GM18499 (cell line): ENCODE measurements around the gene LZTS2.

Experiments
- ATAC-seq: cut with Tn5 transposase; IDR thresholded peaks from one replicate; pipeline ENCODE4 v1.9.1; 2021; ENCODE audit warnings: moderate number of reproducible peaks; ENCODE audit not compliant: insufficient read depth, unreplicated experiment

Gene LZTS2

DNA sequence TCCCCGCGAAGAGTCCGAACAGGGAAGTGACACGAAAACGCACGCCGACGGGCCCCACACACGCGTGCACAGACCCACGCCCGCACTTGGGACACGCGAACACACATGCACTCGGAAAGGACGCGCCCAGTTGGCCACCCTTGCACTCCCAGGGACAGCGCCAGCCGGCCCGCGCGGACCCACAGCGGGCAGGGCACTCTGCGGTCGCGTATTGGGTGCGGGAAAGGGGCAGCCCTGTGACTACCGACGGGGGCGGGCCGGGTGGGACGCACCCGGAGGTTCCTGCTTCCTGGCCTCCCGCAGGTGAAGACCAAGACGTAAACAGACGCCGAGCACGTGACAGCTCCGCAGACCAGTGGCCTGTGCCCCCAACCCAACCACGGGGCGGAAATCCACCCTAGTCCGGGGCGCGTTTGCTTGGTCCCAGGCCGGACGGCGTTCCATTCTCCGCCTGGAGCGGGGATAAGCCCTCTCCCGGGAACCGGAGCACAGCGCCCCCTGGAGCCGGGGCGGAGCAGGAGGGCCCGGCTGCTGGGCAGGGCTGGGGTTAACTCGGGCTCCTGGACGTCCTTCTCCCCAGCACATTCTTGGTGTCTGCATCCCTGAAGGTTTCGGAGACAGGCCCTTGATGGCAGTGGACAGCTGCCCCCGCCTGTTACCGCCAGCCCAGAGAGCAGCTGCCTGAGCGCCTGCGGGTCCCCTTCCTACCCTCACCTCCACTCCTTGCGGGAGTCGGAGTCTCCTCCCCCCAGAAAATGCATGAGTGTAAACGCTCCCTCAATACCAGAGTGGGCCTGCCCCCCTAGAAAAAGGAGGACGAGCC, 2.0 kb upstream of the LZTS2 start:
- no peak for ATAC-seq

DNA sequence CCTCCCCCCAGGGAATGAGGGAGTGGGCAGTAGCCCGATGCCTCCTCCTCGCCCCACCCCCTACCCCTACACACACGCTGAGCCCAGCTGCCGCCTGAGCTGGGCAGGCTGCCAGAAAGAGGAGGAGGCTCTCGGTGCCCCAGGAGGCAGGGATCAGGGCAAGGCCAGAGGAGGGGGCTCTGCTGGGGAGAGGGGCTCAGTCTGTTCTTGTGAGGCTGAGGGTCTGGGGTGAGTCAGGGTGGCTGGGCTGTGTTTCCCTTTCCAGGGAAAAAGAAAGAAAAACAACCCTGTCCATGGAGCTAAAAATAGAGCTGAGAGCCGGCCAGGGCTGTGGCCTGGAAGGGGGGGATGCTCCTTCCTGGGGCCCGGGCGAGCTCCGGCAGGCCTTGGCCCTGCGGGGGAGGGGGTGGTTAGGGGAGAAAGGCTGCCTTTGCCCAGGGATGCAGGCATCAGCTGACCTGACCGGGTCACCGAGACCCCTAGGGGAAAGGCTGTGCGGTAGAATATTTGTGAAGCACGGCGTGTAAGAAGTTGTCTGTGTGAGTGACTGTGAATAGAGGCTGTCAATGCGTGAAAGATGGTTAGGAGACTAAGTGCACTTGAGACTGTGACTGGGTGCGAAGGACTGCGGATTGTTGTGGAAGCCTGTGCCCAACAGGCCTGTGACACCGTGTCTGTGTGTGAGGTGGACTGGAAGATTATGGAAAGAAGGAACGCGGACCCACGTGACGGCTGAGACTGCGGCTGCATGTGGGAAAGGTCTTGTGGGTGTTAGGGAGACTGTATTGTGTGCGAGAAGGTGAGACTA, 1.2 kb upstream of the LZTS2 start:
- ATAC-seq = no peak

DNA sequence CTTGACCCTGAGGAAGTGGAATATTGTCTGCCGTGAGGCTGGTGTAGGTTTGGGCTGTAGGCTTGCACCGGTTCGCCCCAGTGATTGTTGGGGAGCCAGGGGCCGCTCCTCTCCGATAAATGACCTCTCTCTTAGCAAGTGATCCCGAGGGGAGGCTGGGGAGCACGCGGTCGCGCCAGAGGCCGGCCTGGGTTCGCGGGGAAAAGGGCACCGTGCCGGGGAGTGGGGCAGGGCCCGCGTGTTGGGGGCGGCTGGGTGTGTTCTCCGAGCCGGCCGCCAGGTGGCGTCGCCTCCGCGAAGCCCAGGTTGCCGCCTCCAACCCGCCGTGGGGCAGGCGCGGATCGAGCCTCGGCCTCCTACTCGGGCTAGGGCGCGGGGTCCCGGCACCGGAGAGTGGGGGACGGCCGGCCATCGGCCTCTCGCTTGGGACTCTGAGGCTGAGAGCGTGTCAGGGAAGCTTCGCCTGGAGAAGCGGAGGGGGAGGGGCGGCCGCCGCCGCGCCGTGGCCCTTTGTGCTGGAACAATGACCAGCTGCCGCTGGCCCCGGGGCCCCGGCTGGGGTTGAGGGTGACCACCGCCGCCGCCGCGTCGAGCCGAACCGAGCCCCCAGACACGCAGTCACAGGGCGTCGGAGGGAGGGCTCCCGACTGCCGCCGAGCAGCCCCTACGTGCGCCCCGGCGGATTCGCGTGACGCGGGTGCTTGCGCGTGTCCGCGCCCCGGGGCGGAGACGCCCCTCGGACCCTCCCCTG, 442 bp upstream of the LZTS2 start:
- ATAC-seq = no peak

DNA sequence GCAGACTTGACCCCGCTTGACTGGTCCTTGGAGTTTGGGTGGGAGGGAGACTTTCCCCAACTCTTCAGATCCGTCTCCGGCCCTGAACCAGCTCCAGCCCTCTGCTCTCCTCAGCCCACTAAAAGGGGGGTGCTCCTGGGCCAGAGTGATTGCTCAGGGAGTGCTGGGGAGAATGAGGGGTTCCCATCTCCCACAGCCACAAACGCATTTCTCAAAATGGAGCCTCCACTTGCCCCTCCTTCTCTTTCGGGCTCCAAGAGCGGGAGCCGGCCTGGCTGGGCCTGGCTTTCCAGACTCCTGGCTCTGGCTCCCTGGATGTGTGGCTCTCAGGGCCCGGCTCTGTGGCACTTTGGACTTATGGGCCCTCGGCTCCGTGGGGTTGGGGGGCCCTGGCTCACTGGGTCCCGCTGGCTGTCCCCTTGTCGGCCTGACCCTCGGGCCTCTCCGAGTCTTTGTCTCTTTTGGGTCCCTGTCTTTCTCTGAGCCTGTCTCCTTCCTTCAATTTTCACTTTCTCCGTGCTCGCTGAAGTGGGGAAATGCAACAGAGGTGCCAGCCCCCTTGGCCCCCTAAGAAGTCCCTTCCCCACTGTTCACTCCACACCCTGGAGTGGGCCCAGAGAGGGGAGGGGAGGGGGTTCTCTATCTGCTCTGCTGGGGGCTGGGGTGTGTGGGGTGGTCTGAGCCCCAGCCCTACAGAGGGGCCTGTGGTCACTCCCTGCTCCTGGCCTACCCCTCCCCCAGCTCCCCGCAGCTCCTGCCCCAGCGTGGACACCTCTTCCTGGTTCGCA, 713 bp downstream of the LZTS2 start:
- no peak for ATAC-seq

DNA sequence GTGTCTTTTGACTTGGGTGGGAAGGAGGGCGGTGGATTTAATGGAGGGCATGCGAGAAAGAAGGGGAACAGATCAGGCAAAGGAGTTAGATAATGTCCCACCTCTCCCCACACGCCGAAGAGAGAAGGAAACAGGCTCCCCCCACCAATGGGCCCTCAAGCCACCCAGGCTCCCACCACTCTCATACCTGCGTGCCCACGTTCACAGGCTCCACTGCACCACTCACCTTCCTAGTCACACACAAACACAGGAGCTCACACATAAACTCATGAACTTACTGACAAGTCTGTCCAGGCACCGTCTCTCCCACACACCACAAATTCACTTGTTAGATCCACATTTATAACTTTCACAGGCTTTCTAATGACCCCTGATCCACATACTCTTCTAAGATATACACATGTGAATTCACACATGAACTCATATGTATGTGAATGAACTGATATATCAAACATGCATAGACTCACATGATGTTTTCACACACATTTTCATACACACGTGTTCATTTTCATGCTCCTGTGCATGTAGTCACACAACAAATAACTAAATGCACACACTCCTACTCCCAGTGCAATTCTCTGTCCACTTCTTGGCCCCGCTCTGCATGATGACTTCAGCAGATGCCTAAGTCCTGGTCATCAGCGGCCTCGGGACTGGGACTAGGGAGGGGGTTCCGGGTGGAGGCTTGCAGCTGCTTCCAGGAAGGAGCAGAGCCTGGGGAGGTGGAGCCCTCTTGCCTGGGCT, 1.5 kb downstream of the LZTS2 start:
- no peak for ATAC-seq

DNA sequence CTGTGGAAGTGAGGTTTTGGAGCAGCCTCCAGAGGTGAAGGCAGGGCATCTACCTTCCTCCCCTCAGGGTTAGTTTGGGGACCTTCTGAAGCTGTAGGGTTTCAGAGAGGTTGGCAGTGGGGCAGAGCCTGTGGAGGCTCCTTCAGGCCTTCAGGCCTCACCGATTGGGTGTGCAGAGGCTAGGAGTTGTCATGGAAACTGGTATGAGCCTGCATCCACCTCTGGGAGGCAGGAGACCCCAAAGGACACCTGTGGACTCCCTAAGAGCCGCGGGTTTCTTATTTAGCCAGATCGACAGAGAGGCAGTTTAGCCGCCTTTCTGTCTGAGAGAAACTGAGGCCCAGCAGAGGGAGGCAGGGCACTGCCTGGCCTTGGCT, 2.0 kb downstream of the LZTS2 start:
- ATAC-seq = no peak

DNA sequence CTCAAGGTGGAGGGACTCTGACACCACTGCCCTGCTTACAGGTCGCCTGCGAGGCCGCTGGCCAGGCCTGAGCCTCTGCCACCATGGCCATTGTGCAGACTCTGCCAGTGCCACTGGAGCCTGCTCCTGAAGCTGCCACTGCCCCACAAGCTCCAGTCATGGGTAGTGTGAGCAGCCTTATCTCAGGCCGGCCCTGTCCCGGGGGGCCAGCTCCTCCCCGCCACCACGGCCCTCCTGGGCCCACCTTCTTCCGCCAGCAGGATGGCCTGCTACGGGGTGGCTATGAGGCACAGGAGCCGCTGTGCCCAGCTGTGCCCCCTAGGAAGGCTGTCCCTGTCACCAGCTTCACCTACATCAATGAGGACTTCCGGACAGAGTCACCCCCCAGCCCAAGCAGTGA, 2.8 kb downstream of the LZTS2 start:
- no peak for ATAC-seq

DNA sequence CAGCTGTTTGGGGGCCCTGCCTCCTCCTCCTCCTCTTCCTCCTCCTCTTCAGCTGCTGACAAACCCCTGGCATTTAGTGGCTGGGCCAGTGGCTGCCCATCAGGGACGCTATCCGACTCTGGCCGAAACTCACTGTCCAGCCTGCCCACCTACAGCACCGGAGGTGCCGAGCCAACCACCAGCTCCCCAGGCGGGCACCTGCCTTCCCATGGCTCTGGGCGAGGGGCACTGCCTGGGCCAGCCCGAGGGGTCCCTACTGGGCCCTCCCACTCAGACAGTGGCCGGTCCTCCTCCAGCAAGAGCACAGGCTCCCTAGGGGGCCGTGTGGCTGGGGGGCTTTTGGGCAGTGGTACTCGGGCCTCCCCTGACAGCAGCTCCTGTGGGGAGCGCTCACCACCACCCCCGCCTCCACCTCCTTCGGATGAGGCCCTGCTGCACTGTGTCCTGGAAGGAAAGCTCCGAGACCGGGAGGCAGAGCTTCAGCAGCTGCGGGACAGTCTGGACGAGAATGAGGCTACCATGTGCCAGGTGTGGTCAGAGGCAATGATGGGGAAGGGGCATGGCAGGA, 4.1 kb downstream of the LZTS2 start:
- ATAC-seq = no peak

DNA sequence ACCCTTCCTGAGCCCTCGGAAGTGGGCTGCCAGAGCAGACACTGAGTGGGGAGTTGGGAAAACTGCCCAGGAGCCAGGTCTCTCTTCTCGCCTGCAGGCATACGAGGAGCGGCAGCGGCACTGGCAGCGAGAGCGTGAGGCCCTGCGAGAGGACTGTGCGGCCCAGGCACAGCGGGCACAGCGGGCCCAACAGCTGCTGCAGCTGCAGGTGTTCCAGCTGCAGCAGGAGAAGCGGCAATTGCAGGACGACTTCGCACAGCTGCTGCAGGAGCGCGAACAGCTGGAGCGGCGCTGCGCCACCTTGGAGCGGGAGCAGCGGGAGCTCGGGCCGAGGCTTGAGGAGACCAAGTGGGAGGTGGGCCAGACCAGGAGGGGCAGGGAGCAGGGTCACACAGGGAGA, 5.8 kb downstream of the LZTS2 start:
- no peak for ATAC-seq

DNA sequence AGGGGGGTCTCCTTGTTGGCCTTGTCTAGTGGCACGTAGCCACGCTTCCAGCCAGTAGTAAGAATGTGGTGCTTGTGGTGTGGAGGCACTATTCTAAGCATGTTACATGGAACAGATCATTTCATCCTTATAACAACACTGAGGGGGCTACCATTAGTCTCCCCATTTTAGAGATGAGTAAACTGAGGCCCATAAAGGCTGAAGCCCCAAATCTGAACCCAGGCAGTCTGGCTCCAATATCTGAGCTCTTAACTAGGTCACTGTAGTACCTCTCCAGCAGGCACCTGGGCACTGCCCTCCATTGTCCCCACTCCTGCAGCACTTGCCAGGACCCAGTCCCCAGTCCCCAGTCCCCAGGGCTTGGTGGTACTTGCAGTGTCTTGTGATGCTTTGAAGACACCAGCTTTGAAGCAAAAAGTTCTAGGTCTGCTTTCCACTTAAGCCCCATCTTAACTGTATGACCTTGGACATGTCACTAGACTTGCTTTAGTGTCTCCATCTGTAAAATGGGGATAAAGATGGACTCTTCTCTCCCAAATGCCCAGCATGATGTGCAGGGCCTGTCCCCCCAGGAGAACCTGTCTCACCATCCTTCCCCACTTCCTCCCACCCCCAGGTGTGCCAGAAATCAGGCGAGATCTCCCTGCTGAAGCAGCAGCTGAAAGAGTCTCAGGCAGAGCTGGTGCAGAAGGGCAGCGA, 6.4 kb downstream of the LZTS2 start:
- no peak for ATAC-seq

DNA sequence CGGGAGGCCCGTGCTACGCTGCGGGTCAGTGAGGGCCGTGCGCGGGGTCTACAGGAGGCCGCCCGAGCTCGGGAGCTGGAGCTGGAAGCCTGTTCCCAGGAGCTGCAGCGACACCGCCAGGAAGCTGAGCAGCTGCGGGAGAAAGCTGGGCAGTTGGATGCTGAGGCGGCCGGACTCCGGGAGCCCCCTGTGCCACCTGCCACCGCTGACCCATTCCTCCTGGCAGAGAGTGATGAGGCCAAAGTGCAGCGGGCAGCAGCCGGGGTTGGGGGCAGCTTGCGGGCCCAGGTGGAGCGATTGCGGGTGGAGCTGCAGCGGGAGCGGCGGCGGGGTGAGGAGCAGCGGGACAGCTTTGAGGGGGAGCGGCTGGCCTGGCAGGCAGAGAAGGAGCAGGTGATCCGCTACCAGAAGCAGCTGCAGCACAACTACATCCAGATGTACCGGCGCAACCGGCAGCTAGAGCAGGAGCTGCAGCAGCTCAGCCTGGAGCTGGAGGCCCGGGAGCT, 7.0 kb downstream of the LZTS2 start:
- no peak for ATAC-seq

DNA sequence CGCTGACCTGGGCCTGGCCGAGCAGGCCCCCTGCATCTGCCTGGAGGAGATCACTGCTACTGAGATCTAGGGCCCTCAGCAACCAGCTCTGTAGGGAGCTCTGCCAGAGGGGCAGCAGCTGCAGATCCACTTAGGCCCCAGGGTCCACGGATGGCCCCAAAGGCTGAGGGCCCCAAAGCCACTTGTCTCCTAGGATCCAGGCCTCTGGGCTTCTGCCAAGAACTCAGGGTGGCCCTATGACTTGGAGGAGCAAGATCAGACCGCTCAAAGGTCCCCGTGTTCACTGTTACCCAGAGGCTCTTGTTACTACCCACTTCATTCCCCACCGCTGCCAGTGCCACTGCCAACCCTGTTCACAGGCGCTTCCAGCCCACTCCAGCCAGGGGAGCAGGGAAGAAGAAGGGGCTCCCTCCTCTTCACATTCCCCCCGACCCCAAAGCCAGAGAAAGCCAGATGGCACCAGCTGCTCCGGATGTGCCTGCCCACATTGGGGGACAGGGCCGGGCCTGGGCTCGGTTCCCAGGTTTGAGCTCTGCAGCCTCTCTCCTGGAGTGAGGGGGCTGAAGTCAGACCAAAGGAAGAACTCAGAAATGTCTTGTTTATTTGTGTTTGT, 7.6 kb downstream of the LZTS2 start:
- ATAC-seq = no peak

DNA sequence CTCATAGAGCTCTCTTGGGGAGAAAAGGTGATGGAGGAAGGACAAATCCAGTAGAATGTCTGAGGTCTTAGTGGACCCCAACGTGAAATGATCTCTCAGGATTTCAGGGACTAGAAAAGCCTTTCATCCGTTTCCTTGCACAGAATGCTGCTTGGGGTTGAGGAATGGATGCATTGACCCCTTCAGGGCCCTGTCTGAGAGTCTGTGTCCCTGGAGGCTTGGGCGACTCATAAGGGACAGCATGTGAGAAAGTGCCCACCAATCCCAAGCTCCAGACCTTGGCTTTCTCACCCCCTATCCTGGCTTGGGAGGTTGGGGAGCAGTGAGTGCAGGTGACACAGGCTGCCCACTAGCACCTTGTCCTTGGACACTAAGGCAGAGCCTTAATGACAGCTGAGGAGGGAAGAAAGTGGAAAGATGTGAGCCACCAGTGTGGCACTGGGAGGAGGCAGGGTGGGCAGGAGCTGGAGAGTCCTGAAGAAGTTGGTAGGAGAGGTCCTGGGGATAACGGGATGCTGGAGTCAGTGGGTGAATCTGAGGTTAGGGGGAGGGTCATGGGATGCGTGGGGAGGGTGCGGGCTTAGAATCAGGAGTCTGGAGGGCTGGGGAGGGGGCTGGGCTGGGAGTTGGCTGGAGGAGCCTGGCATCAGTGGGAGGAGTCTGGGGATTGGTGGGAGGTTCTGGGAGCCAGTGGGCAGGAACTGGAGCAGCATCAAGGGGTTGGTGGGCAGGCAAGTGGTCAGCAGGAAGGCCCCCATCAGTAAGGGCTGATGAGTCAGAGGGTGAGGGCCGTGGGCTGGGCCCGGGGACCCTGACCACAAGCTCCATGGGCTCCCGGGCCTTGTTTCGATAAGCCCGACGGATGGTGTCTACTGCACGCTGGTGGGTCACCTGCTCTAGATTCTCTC, 8.6 kb downstream of the LZTS2 start:
- no peak for ATAC-seq

DNA sequence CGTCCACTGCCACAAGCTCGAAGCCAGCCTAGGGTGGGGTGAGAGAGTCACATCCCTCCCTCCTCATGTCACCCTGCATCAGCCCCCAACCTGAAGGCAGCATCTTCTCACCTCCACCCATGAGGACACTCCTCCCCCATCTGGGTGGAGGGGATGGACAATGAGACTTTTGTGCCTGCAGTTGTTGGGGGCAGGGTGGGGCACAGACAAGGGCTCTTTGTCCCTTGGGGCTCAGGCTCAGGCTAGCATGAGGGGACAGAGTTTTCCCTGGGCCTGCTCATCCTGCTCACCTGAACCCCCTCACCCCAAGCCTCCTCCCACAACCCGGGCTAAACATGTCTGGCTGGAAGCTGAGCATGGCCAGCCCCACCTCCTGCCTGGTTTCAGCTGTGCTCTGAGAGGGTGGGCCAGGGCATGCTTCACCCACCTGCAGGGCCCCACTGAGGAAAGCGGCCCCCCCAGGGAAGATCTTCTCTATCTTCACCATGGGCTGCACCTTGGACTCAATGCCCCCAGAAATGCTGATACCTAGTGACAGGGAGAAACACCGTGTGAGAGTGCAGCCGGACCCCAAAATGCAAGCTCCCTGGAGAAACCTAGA, 9.3 kb downstream of the LZTS2 start:
- ATAC-seq = no peak

DNA sequence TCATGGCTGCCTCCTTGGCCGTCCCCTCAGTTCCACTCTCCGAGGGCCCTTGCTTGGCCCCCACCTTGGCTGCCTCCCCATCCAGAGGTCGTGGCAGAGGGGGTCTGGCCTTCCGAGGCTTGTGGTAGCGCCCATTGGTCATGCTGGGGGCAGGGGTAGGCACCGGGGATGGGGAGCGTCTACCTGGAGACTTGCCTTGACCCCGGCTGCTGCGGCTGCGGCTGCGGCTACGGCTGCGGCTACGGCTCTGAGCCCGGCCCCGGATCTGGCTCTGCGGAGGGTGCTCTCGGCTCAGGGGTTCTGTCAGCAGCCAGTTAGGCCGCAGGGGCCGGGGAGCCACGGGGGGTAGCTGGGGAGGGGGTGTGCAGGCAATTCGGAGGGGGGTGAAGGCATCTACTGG, 10.7 kb downstream of the LZTS2 start:
- no peak for ATAC-seq

DNA sequence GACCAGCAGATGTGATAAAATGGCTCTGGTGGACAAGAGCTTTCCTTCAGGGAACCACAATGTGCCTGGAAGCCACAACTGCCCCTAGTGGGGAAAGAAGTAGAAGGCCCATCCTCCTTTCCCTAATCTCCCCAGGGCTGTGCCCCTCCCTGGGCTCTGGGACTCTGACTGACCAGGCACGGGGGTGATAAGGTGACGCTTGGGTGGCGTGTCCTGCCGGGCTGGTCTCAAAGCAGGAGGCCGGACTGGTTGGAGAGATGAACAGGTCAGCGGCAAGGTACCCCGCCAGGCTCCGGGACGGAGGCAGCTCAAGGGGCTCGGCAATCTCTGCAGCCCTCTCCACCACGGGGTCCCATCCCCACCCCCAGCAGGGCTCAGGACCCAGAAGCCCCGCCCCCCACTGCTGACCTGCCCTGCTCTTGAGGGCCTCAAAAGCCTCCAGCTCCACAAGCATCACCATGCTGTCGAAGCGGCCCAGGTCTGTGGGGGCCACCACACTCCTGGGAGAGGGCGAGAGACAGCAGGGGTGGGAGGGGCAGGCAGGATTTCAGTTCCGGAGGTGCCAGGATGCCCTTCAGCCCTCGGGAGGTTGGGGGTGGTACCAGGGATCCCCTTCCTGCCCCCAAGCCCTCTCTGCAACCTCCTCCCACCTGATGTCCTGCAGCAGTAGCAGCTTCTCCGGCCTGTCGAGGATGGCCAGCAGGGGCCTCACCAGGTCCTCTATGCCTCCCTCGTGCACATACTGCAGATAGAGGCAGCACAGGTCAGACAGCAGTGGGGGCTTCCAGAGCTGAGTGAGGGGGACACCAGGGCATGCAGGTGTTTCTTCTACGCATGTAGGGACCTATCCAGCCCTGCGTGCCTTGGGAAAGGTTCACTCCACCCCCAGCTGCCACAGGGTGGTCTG, 12.2 kb downstream of the LZTS2 start:
- ATAC-seq = no peak
